SK-N-MC (cell line): ENCODE data around the gene PRSS12.

ENCODE experiments used
- EZH2 ChIP-seq: fragments of 200-600 bp; sonication (generic); IDR thresholded peaks from one replicate; pipeline ENCODE4 v1.6.1; 2017; ENCODE audit warnings: antibody characterized with exemption
- POLR2AphosphoS5 ChIP-seq: IDR thresholded peaks from 2 replicates; pipeline ENCODE4 v1.6.1; 2012; ENCODE audit warnings: mild to moderate bottlenecking, low read depth, low read length, borderline replicate concordance

- TF ChIP-seq POLR2AphosphoS5 (no peak), EZH2 (no peak)
Observed at GRCh38 chr4:118249890-118250289, 102.9 kb downstream of the PRSS12 start.
